ENCODE measurements around the gene TK1.
"Not testable (repeated sequence)": the region's sequence is repeated elsewhere in the genome, so short reads cannot be mapped to it uniquely, and the experiment has no call there.

TK1 gene

GRCh38 chr17:78179372-78179771 lies 7.5 kb downstream of the TK1 start:
- DNase-seq (ENCODE audit: low read depth in 2 of 2, low spot score in 1 of 2) = no peak

- peak; percentile 55 to 58 for DNase-seq (ENCODE audit: low read depth in 2 of 2, low spot score in 1 of 2)
Observed at GRCh38 chr17:78176548-78177025, 10.3 kb downstream of the TK1 start.

- no peak for DNase-seq (ENCODE audit: low read depth in 2 of 2, low spot score in 1 of 2)
Observed at GRCh38 chr17:78175643-78175981, 11.2 kb downstream of the TK1 start.

GRCh38 chr17:78174870-78175642 lies 11.8 kb downstream of the TK1 start:
- no peak for DNase-seq (ENCODE audit: low read depth in 2 of 2, low spot score in 1 of 2)

- DNase-seq (ENCODE audit: low read depth in 2 of 2, low spot score in 1 of 2) = no peak
Observed at GRCh38 chr17:78174346-78174869, 12.4 kb downstream of the TK1 start.

- no peak for DNase-seq (ENCODE audit: low read depth in 2 of 2, low spot score in 1 of 2)
Observed at GRCh38 chr17:78173097-78173715, 13.6 kb downstream of the TK1 start.

GRCh38 chr17:78172249-78173051 lies 14.4 kb downstream of the TK1 start:
- DNase-seq (ENCODE audit: low read depth in 2 of 2, low spot score in 1 of 2) = no peak

- DNase-seq (ENCODE audit: low read depth in 2 of 2, low spot score in 1 of 2) = not testable (repeated sequence)
Observed at GRCh38 chr17:78171591-78172248, 15.1 kb downstream of the TK1 start.

- DNase-seq (ENCODE audit: low read depth in 2 of 2, low spot score in 1 of 2) = no peak
Observed at GRCh38 chr17:78170692-78171590, 15.9 kb downstream of the TK1 start.

GRCh38 chr17:78168903-78169793 lies 17.7 kb downstream of the TK1 start:
- DNase-seq (ENCODE audit: low read depth in 2 of 2, low spot score in 1 of 2) = peak; percentile 33 to 56

- peak; percentile 65 to 68 for DNase-seq (ENCODE audit: low read depth in 2 of 2, low spot score in 1 of 2)
Observed at GRCh38 chr17:78168242-78168902, 18.5 kb downstream of the TK1 start, which contains the start of gene SYNGR2. Gene SYNGR2 (plus strand): TSS chr17:78168581. CDS start chr17:78168617, 36 bp downstream.

GRCh38 chr17:78166416-78166815 lies 20.4 kb downstream of the TK1 start:
- DNase-seq (ENCODE audit: low read depth in 2 of 2, low spot score in 1 of 2) = no peak

- no peak for DNase-seq (ENCODE audit: low read depth in 2 of 2, low spot score in 1 of 2)
Observed at GRCh38 chr17:78164748-78165607, 21.9 kb downstream of the TK1 start.

- no peak for DNase-seq (ENCODE audit: low read depth in 2 of 2, low spot score in 1 of 2)
Observed at GRCh38 chr17:78163881-78164747, 22.7 kb downstream of the TK1 start.

GRCh38 chr17:78159575-78160158 lies 27.2 kb downstream of the TK1 start:
- no peak for DNase-seq (ENCODE audit: low read depth in 2 of 2, low spot score in 1 of 2)

Measured in stimulated activated CD8-positive, alpha-beta memory T cell treated with anti-CD3 and anti-CD28 coated beads, Interleukin-4, amount 100 ng/mL, for 4 hours (primary cell).